Mesothelial cell of epicardium (in vitro differentiated cells): ENCODE measurements around the gene CD99. TPM values are rescaled to one million over a fixed set of nuclear protein-coding genes. Genes with fewer than 3 reads are reported as not detected.

Experiments used
- DNase-seq, 2 experiments: peaks; one replicate each; pipeline ENCODE4 v3.0.0; 2021; ENCODE audit warnings: low spot score in 2 of 2; ENCODE audit not compliant: unreplicated experiment in 2 of 2
- H3K27ac Mint-ChIP-seq: 2 replicates; pipeline ENCODE4 v1.8.0; 2021; ENCODE audit warnings: mixed read lengths
- H3K27me3 Mint-ChIP-seq: 2 replicates; pipeline ENCODE4 v1.8.0; 2021; ENCODE audit warnings: low read depth, mixed read lengths
- H3K36me3 Mint-ChIP-seq: 2 replicates; pipeline ENCODE4 v1.8.0; 2021; ENCODE audit warnings: mixed read lengths
- H3K4me1 Mint-ChIP-seq: 2 replicates; pipeline ENCODE4 v1.8.0; 2021; ENCODE audit warnings: mixed read lengths
- H3K4me3 Mint-ChIP-seq: 2 replicates; pipeline ENCODE4 v1.8.0; 2021; ENCODE audit warnings: mild to moderate bottlenecking, moderate library complexity, mixed read lengths
- H3K9me3 Mint-ChIP-seq: 2 replicates; pipeline ENCODE4 v1.8.0; 2021; ENCODE audit warnings: mixed read lengths
- total RNA-seq: library from RNA; stranded (reverse); gene quantifications from 3 replicates; pipeline ENCODE4 v1.2.1, GENCODE V29; 2021
- TF ChIP-seq, protein P1 (sequence below): fragments of 200-600 bp; sonication (generic); IDR thresholded peaks from one replicate; pipeline ENCODE4 v1.5.0; 2021; ENCODE audit warnings: antibody characterized with exemption; ENCODE audit not compliant: unreplicated experiment

The CD99 gene
- total RNA-seq, 1 donor from 2014 or later = 244 TPM

DNA sequence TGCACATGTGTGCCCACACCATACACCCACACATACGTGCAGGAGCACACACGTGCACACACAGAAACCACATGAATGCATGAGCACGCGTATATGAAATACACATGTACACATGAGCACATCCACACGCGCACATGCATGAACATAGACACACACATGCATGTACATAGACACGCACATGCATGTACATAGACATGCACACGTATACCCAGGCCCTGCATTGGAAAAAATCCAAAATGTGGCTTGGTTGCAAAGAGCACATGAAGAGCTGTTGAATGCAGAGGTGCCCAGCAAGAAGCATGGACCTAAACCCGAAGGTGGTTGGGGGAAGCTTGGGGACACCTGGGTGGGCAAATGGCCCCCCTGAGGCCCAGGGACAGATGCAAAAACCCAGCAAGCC lies 18.5 kb downstream of the CD99 start:
- DNase-seq = no peak
- TF ChIP-seq, protein P1, sequence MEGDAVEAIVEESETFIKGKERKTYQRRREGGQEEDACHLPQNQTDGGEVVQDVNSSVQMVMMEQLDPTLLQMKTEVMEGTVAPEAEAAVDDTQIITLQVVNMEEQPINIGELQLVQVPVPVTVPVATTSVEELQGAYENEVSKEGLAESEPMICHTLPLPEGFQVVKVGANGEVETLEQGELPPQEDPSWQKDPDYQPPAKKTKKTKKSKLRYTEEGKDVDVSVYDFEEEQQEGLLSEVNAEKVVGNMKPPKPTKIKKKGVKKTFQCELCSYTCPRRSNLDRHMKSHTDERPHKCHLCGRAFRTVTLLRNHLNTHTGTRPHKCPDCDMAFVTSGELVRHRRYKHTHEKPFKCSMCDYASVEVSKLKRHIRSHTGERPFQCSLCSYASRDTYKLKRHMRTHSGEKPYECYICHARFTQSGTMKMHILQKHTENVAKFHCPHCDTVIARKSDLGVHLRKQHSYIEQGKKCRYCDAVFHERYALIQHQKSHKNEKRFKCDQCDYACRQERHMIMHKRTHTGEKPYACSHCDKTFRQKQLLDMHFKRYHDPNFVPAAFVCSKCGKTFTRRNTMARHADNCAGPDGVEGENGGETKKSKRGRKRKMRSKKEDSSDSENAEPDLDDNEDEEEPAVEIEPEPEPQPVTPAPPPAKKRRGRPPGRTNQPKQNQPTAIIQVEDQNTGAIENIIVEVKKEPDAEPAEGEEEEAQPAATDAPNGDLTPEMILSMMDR = no peak
- Mint-ChIP-seq H3K27ac (peak overlapping the region; percentile 98), H3K4me1 (peaks cover 37% of the 10 kb centered on the region), H3K9me3 (no peaks in the 10 kb centered on the region), H3K4me3 (peak overlapping the region; percentile 54), H3K27me3 (no peaks in the 10 kb centered on the region), H3K36me3 (peaks cover 6% of the 10 kb centered on the region)

DNA sequence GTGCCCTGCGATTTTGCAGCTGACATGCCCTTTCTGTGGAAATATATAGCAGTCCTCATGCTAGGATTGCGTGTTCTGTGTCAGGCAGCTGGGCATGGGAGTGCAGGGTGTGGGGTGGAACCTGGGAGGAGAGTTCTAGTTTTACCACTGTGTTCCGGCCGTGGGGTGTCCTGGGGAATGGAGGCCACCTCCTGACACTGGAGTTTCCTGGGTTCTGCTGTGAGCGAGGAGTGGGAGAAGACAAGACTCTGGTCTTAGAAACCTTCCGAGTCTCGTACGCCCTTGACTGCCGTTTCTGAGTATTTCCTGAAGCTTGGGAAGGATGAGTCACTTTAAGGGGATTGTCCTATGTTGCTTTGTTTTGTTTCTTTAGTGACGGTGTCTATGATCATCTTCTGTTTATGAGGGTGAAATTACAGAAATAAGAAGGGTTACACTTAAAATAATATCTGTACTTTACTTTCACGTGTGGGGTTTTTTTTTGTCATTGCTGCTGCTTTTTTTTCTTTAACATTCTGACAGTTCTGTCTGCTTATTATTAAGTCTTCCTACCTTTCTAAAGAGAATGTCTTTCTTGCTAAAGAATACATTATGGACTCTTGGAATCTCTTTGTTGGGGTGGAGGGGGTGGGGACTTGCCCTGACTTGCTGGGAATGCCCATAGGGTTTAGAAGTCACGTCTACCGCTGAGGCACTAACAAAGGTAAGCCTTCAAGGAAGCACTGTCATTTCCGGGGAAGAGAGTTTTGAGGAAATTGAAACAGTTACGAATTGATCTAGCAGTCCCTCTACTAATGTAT lies 19.1 kb downstream of the CD99 start:
- Mint-ChIP-seq H3K9me3 (no peaks in the 10 kb centered on the region), H3K27me3 (no peaks in the 10 kb centered on the region), H3K36me3 (peaks cover 11% of the 10 kb centered on the region), H3K4me3 (peak overlapping the region; percentile 54), H3K4me1 (peaks cover 39% of the 10 kb centered on the region), H3K27ac (peak overlapping the region; percentile 98)
- DNase-seq = no peak
- TF ChIP-seq, protein P1 = no peak

DNA sequence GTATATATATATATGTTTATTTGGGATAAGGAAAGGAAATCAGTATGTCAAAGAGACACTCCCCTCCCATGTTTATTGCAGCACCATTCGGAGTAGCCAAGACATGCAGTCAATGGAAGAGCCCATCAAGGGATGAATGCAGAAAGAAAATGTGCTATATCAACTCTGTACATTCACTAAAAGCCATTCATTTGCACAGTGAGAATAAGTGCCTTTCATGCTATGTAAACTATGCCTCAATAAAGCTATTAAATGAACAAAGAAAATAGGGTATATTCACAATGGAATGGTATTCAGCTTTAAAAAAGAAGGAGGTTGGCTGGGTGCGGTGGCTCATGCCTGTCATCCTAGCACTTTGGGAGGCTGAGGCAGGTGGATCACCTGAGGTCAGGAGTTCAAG lies 20.3 kb downstream of the CD99 start:
- Mint-ChIP-seq H3K4me3 (no peak overlapping the region), H3K27ac (no peak overlapping the region), H3K4me1 (peaks cover 37% of the 10 kb centered on the region), H3K27me3 (no peaks in the 10 kb centered on the region), H3K36me3 (peaks cover 17% of the 10 kb centered on the region), H3K9me3 (no peaks in the 10 kb centered on the region)
- TF ChIP-seq, protein P1 = no peak
- DNase-seq = no peak

DNA sequence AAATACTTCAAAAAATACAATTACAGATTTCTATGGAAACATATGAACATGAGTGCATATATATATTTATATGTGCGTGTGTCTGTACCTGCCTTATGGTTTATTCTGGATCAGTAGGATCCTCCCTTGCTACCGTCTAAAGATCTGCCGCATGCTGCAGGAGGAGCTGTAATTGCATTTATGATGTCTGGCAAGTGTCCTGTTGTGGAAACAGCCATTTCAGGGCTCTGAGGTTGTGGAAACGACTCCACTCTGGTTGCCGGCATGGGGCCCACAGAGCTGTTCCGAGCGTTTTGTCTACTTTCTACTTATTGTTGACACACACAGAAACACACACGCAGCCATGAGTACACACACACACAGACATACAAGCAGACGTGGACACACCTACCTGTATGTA lies 21.3 kb downstream of the CD99 start:
- TF ChIP-seq, protein P1 = no peak
- H3K9me3 Mint-ChIP-seq = no peaks in the 10 kb centered on the region
- H3K27me3 Mint-ChIP-seq = no peaks in the 10 kb centered on the region
- no peak overlapping the region for H3K4me3 Mint-ChIP-seq
- no peak overlapping the region for H3K27ac Mint-ChIP-seq
- no peak for DNase-seq
- peaks cover 18% of the 10 kb centered on the region for H3K36me3 Mint-ChIP-seq
- peaks cover 31% of the 10 kb centered on the region for H3K4me1 Mint-ChIP-seq

DNA sequence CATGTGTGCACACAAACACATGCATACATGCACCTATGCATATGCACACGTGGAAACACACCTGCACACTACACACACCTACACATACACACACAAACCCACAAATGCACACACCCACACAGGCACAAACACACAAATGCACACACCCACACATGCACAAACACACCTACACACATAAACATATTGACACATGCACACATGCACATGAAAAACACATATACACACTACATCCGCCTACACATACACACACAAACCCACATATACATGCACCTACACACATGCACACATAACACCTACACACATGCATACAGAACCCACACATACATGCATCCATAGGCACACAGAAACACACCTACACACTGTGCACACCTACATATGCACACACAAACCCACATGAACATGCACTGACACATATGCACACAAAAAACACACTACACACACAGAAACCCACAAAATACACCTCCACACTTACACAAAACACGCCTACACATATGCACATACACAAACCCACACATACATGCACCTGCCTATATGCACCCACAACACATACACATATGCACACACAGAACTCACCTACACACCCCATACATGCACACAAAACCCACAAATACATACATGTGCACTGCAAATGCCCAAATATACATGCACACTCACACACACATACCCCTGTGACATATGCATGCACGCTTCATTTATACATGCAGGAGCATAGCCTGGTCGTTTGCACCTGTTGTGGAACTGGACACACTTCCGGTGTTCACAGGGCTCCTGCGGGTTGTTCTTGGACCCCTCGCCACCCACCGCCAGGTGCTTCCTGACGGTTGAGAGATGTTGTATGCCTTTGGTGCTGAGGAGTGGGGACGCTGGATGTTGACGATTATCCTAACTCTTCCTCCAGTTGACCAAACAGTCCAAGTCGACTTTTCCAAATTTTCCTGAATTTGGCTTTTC lies 22.1 kb downstream of the CD99 start:
- DNase-seq = no peak
- Mint-ChIP-seq H3K27ac (no peak overlapping the region), H3K4me3 (no peak overlapping the region), H3K27me3 (no peaks in the 10 kb centered on the region), H3K36me3 (peaks cover 22% of the 10 kb centered on the region), H3K9me3 (no peaks in the 10 kb centered on the region), H3K4me1 (peaks cover 23% of the 10 kb centered on the region)
- TF ChIP-seq, protein P1 = no peak
